ENCODE measurements around the gene PRTN3. TPM values are rescaled to one million over a fixed set of nuclear protein-coding genes. Genes with fewer than 3 reads are reported as not detected.
A peak's percentile ranks its signal among the peaks of the same experiment; 100 is the strongest.

The PRTN3 gene
- total RNA-seq, 4 donors from 2014 or later, result not detected

GRCh38 chr19:797528-798414, 43.0 kb upstream of the PRTN3 start:
- ATAC-seq, result peak; percentile 47
- Histone ChIP-seq H3K4me1 (peaks cover 5 to 63% (median 53%) of the 10 kb centered on the region in 3 donors), H3K9me3 (no peaks in the 10 kb centered on the region), H3K36me3 (peaks cover 0 to 15% of the 10 kb centered on the region in 2 donors), H3K4me3 (peak overlapping the region; percentile 79 to 98), H3K27me3 (no peaks in the 10 kb centered on the region), H3K27ac (peak overlapping the region; percentile 72 to 100 (median 99))
- TF ChIP-seq EP300 (IDR thresholded peaks at IDR 0.05) (no peak), CTCF (IDR thresholded peaks at IDR 0.05) (no peak), POLR2A (IDR thresholded peaks at IDR 0.05) (peak in 1 of 2 donors; percentile 37), POLR2AphosphoS5 (IDR thresholded peaks at IDR 0.05) (peak; percentile 86)
- WGBS, 2 donors (ENCODE audit: low coverage in 1 of 2), result no CpG with 5 or more reads among the region's 129 CpGs

- ATAC-seq, result no peak
- Histone ChIP-seq H3K9me3 (no peaks in the 10 kb centered on the region), H3K27ac (peak overlapping the region in 3 of 4 donors; percentile 99 to 100 (median 99)), H3K4me1 (peaks cover 5 to 71% (median 59%) of the 10 kb centered on the region in 3 donors), H3K4me3 (peak overlapping the region; percentile 79 to 98), H3K36me3 (peaks cover 0 to 19% of the 10 kb centered on the region in 2 donors), H3K27me3 (no peaks in the 10 kb centered on the region)
- TF ChIP-seq POLR2AphosphoS5 (IDR thresholded peaks at IDR 0.05), result no peak
- no peak for TF ChIP-seq CTCF (IDR thresholded peaks at IDR 0.05)
- TF ChIP-seq EP300 (IDR thresholded peaks at IDR 0.05), result no peak
- TF ChIP-seq POLR2A (IDR thresholded peaks at IDR 0.05), result no peak
- 0% methylated on average over 4 of the region's 44 CpGs; no CpG with 5 or more reads in 1 of the 2 donors for WGBS, 2 donors (ENCODE audit: low coverage in 1 of 2)
These were observed 42.3 kb upstream of the PRTN3 start for GRCh38 chr19:798415-799075.

GRCh38 chr19:799076-799881, 41.5 kb upstream of the PRTN3 start:
- 6 to 13% methylated on average over 3 to 12 of the region's 28 CpGs for WGBS, 2 donors (ENCODE audit: low coverage in 1 of 2)
- H3K27ac ChIP-seq, result peak overlapping the region in 3 of 4 donors; percentile 99 to 100 (median 99)

More at GRCh38 chr19:799076-799881, 41.5 kb upstream of the PRTN3 start:
- Histone ChIP-seq H3K9me3 (no peaks in the 10 kb centered on the region), H3K27me3 (no peaks in the 10 kb centered on the region), H3K36me3 (peaks cover 0 to 26% of the 10 kb centered on the region in 2 donors), H3K4me1 (peaks cover 5 to 78% (median 62%) of the 10 kb centered on the region in 3 donors), H3K4me3 (peak overlapping the region; percentile 79 to 98)
- TF ChIP-seq POLR2A (IDR thresholded peaks at IDR 0.05) (no peak), POLR2AphosphoS5 (IDR thresholded peaks at IDR 0.05) (no peak), CTCF (IDR thresholded peaks at IDR 0.05) (peak in 2 of 4 experiments; percentile 7 to 11), EP300 (IDR thresholded peaks at IDR 0.05) (no peak)
- no peak for ATAC-seq

All from gastroesophageal sphincter (tissue), 4 donors.